ENCODE measurements around the gene SLC44A2.
A peak's percentile ranks its signal among the peaks of the same experiment; 100 is the strongest.

SLC44A2 gene

DNA sequence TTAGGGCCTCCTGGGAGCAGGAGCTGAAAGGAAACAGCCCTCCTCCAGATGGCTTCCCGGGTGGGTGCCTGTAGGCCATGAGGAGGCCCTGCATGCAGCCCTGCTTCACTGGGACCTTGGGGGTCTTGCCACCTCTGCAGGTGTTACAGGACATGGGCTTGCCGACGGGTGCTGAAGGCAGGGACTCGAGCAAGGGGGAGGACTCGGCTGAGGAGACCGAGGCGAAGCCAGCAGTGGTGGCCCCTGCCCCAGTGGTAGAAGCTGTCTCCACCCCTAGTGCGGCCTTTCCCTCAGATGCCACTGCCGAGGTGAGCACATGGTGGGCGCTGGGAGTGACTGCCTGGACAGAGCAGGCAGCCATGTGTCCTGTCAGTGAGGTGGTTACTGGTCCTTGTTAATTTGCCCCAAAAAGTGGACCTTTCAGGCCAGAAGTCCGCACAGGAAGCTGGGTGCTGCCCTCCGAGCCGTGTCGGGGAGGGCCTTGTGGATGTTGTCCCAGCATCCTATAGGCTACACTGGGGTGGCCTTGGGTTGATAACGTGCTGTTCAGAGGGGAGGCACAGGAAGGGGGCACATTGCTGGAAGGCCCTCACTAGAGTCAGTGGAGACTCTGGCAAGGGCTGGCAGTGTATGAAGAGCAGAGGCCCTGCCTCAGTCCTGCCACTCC is 57.2 kb downstream of the SLC44A2 start:
- H3K4me3 ChIP-seq = no peak overlapping the region
- H3K27ac ChIP-seq = no peak overlapping the region
- no peak for DNase-seq (ENCODE audit: low spot score)
- TF ChIP-seq, protein P1, sequence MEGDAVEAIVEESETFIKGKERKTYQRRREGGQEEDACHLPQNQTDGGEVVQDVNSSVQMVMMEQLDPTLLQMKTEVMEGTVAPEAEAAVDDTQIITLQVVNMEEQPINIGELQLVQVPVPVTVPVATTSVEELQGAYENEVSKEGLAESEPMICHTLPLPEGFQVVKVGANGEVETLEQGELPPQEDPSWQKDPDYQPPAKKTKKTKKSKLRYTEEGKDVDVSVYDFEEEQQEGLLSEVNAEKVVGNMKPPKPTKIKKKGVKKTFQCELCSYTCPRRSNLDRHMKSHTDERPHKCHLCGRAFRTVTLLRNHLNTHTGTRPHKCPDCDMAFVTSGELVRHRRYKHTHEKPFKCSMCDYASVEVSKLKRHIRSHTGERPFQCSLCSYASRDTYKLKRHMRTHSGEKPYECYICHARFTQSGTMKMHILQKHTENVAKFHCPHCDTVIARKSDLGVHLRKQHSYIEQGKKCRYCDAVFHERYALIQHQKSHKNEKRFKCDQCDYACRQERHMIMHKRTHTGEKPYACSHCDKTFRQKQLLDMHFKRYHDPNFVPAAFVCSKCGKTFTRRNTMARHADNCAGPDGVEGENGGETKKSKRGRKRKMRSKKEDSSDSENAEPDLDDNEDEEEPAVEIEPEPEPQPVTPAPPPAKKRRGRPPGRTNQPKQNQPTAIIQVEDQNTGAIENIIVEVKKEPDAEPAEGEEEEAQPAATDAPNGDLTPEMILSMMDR (IDR thresholded peaks at IDR 0.05) = no peak

DNA sequence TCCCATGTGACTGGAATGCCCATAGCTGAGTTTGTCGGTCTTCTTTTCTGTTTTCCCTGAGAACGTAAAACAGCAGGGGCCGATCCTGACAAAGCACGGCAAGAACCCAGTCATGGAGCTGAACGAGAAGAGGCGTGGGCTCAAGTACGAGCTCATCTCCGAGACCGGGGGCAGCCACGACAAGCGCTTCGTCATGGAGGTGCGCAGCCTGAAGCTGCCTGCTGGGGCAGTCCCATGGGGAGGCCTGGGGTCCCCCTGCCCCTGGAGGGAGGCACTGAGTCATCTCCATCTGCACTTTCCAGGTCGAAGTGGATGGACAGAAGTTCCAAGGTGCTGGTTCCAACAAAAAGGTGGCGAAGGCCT is 57.7 kb downstream of the SLC44A2 start:
- Histone ChIP-seq H3K27ac (no peak overlapping the region), H3K4me3 (no peak overlapping the region)
- TF ChIP-seq, protein P1 (IDR thresholded peaks at IDR 0.05) = no peak
- no peak for DNase-seq (ENCODE audit: low spot score)

DNA sequence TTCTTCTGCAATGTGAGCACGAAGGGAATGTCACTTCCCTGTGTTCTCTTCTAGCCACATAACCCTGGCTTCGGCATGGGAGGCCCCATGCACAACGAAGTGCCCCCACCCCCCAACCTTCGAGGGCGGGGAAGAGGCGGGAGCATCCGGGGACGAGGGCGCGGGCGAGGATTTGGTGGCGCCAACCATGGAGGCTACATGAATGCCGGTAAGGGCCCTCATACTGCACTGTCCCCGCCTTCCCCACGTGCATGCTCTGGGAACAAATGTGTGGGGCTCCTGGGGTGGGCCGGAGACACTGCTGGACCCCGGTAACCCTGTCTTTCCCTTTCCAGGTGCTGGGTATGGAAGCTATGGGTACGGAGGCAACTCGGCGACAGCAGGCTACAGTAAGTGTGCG is 58.2 kb downstream of the SLC44A2 start:
- H3K27ac ChIP-seq = no peak overlapping the region
- TF ChIP-seq, protein P1 (IDR thresholded peaks at IDR 0.05) = no peak

DNA sequence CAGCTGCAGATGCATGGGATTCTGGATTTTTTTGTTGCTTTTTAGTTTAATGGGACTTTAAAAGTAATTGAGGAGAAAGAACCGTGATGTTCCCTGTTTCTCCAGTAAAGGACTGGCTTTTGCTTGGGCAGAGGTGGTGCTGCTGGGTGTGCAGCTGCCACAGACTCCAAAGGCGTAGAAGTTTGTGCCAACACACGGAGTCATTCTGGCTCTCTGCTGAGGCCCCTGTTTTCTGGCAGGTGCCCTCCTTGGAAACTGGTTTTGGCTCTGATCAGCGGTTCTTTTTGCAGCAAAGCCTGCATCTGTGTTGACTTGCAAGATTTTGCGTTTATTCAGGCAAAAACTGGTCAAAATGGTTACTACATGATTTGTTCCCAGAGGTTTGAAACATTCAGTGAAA is 59.9 kb downstream of the SLC44A2 start:
- Histone ChIP-seq H3K4me3 (no peak overlapping the region), H3K27ac (no peak overlapping the region)
- DNase-seq (ENCODE audit: low spot score) = no peak
- TF ChIP-seq, protein P1 (IDR thresholded peaks at IDR 0.05) = no peak

More for the DNA sequence above, 58.2 kb downstream of the SLC44A2 start:
- no peak overlapping the region for H3K4me3 ChIP-seq
- DNase-seq (ENCODE audit: low spot score) = no peak

DNA sequence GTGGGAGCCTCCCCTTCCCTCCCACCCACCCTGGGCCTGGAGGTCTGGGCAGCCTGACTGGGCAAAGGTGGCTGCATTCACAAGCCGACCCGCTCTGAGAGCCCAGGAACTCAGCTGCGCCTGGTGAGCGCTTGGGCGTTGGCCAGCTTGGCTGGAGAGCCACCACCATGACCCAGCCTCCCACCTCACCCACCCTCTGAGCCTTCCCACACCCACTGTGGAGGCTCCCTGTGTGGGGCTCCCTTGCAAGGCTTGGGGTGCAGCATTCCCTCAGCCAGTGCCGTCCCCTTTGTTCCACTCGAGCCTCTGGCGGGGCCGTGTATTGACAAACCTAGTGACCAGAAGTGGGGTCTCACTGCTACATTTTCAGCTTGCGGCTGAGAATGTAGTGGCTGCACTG is 60.8 kb downstream of the SLC44A2 start:
- Histone ChIP-seq H3K27ac (peak overlapping the region in 1 of 2 donors; percentile 28), H3K4me3 (no peak overlapping the region)
- no peak for DNase-seq (ENCODE audit: low spot score)
- TF ChIP-seq, protein P1 (IDR thresholded peaks at IDR 0.05) = no peak

DNA sequence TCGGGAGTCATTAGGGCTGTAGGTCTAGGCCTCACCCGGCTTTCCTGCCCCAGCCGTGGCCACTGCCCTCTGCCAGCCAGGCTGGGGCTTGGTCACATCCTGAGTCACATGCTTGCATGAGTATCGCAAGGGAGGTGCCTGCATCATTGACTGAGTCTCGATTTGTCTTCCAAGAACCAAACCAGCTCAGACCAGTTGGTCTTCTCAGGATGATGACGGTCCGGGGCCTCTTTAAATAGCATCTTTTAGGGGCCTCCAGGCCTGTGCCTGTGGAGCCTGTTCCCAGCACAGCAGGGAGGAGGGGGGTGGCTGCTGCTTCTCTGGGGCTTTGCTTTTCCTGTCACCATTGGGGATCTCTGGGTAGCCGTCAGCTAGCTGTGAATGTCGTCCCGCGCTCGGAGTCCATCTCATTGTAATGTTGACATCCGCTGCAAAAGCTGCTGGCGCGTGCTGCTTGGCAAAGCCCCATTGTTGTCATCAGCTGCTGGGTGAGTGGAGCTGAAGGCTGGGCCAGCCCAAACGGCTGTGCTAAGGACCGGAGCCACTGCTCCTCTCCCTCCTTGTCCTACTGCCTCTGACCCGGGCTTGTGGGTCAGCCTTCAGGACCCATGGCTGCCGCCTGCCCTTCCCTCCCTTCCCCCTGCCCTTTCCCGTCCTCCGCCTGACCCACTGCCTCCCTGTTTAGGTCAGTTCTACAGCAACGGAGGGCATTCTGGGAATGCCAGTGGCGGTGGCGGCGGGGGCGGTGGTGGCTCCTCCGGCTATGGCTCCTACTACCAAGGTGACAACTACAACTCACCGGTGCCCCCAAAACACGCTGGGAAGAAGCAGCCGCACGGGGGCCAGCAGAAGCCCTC is 61.5 kb downstream of the SLC44A2 start:
- Histone ChIP-seq H3K27ac (peak overlapping the region in 1 of 2 donors; percentile 35), H3K4me3 (no peak overlapping the region)
- TF ChIP-seq, protein P1 (IDR thresholded peaks at IDR 0.05) = no peak
- no peak for DNase-seq (ENCODE audit: low spot score)

All from coronary artery (tissue), 2 donors.